Natural killer cell treated with Interleukin-12 subunit alpha and Interleukin-12 subunit beta and Interleukin-15 and Interleukin-18, amount 100 ng/mL, for 72 hours (primary cell): Measurements from ENCODE around the gene STIM2. TPM values are rescaled to one million over a fixed set of nuclear protein-coding genes. Genes with fewer than 3 reads are reported as not detected.

Experiments used
- ATAC-seq, 2 donors: fragments of 150-1000 bp; cut with Tn5 transposase in 1 of 2; sonication (Bioruptor Pico), chemical (Tn5 transposase) in 1 of 2; 2 replicates each; pipeline ENCODE4 v1.10.0; 2021
- DNase-seq: peaks from one replicate; pipeline ENCODE4 v3.0.0; 2022; ENCODE audit warnings: low spot score
- H3K27ac Mint-ChIP-seq, 2 donors: 1 replicate in 1 of 2; 2 replicates in 1 of 2; pipeline ENCODE4 v1.8.0; 2022; ENCODE audit warnings: mixed read lengths in 2 of 2, mild to moderate bottlenecking in 1 of 2, moderate library complexity in 1 of 2
- H3K27me3 Mint-ChIP-seq, 2 donors: 1 replicate in 1 of 2; 2 replicates in 1 of 2; pipeline ENCODE4 v1.8.0; 2022; ENCODE audit warnings: mixed read lengths in 2 of 2
- H3K36me3 Mint-ChIP-seq: one replicate; pipeline ENCODE4 v1.8.0; 2022; ENCODE audit warnings: mixed read lengths
- H3K4me1 Mint-ChIP-seq, 2 donors: 1 replicate in 1 of 2; 2 replicates in 1 of 2; pipeline ENCODE4 v1.8.0; 2022; ENCODE audit warnings: low read depth in 2 of 2, mixed read lengths in 2 of 2, mild to moderate bottlenecking in 1 of 2
- H3K4me3 Mint-ChIP-seq: one replicate; pipeline ENCODE4 v1.8.0; 2022; ENCODE audit warnings: mixed read lengths
- H3K9me3 Mint-ChIP-seq: 2 replicates; pipeline ENCODE4 v1.8.0; 2022; ENCODE audit warnings: mixed read lengths
- total RNA-seq, 2 donors: library from RNA; stranded (reverse); gene quantifications; one replicate each; pipeline ENCODE4 v1.2.3, GENCODE V29; 2022

STIM2 gene
- total RNA-seq, 2 donors from 2014 or later: 55.5 to 57.9 TPM

DNA sequence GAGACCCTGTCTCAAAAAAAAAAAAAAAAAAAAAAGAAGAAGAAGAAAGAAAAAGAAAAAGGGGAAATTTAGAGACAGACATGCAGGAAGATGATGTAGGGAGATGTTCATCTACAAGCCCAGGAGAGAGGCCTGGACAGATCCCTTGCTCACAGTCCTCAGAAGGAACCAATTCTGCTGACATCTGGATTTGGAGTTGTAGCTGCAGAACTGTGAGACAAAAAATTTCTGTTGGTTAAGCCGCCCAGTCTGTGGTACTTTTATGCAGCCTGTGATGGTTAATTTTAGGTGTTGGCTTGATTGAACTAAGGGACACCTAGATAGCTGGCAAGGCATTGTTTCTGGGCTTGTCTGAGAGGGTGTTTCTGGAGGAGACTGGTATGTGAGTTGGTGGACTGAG lies 10.1 kb upstream of the STIM2 start:
- no peak overlapping the region for H3K27ac Mint-ChIP-seq
- ATAC-seq (no peak), DNase-seq (no peak)
- H3K4me1 Mint-ChIP-seq: peaks cover 0 to 3% of the 10 kb centered on the region in 2 donors
- no peaks in the 10 kb centered on the region for H3K9me3 Mint-ChIP-seq
- peaks cover 2 to 5% of the 10 kb centered on the region in 2 donors for H3K27me3 Mint-ChIP-seq
- H3K4me3 Mint-ChIP-seq: no peak overlapping the region
- H3K36me3 Mint-ChIP-seq: peaks cover 9% of the 10 kb centered on the region

DNA sequence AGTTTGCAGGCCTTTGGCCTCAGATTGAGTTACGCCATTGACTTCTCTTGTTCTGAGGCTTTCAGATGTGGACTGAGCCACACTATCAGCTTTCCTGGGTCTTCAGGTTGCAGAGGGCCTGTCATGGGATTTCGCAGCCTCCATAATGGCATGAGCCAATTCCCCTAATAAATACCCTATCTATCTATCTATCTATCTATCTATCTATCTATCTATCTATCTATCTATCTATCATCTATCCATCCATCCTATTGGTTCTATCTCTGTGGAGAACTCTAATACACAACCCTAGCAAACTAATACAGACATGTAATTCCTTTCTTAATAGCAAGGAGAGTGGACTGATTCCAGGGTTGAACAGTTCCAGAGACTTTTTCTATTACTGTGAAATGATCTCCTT lies 9.5 kb upstream of the STIM2 start:
- Mint-ChIP-seq H3K9me3 (no peaks in the 10 kb centered on the region), H3K36me3 (peaks cover 9% of the 10 kb centered on the region), H3K27me3 (peaks cover 2 to 5% of the 10 kb centered on the region in 2 donors), H3K4me3 (no peak overlapping the region), H3K27ac (no peak overlapping the region), H3K4me1 (peaks cover 0 to 6% of the 10 kb centered on the region in 2 donors)
- no peak for DNase-seq
- no peak for ATAC-seq

DNA sequence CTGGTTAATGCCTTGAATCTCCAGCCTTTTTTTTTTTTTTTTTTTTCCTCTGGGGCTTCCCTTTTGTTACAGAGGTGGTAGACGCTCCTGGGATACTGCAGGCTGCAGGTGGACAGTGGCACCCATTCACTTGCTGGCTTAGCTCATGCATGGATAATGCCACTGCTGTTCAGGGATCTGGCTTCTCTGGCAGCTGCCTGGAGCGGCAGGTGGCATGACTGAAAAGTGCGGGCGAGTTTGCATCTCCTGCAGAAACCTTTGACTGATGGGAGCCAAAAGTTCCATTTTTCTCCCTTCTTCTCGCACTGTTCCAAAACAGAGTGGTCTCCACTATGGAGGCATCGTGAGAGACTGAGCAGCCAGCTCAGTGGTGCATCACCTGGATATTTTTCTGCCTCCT lies 5.9 kb upstream of the STIM2 start:
- Mint-ChIP-seq H3K9me3 (no peaks in the 10 kb centered on the region), H3K4me1 (peaks cover 28 to 34% of the 10 kb centered on the region in 2 donors), H3K27me3 (no peaks in the 10 kb centered on the region), H3K27ac (no peak overlapping the region), H3K4me3 (no peak overlapping the region), H3K36me3 (no peaks in the 10 kb centered on the region)
- DNase-seq (no peak), ATAC-seq (no peak)

DNA sequence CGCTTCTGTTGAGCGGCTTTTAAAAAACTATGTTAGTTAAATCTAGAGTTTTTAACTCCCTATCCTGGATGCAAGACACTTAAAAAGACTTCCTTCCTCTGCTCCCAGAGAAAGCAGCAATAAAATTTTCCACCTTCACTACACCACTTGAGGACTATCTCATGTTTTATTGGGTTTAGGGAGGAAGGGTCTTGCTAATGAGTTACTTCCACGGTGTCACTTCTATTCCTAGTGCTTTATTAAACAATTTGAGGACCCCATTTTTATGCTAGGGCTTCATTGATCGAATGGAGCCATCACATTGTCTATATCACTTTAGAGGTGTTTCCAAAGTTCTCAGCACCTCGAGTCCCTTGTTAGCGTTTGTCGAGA lies 3.7 kb upstream of the STIM2 start:
- no peaks in the 10 kb centered on the region for H3K27me3 Mint-ChIP-seq
- peaks cover 41 to 47% of the 10 kb centered on the region in 2 donors for H3K4me1 Mint-ChIP-seq
- peaks cover 4% of the 10 kb centered on the region for H3K36me3 Mint-ChIP-seq
- no peak for DNase-seq
- no peaks in the 10 kb centered on the region for H3K9me3 Mint-ChIP-seq
- no peak for ATAC-seq
- H3K4me3 Mint-ChIP-seq: peak overlapping the region; percentile 90
- H3K27ac Mint-ChIP-seq: peak overlapping the region; percentile 63 to 97

DNA sequence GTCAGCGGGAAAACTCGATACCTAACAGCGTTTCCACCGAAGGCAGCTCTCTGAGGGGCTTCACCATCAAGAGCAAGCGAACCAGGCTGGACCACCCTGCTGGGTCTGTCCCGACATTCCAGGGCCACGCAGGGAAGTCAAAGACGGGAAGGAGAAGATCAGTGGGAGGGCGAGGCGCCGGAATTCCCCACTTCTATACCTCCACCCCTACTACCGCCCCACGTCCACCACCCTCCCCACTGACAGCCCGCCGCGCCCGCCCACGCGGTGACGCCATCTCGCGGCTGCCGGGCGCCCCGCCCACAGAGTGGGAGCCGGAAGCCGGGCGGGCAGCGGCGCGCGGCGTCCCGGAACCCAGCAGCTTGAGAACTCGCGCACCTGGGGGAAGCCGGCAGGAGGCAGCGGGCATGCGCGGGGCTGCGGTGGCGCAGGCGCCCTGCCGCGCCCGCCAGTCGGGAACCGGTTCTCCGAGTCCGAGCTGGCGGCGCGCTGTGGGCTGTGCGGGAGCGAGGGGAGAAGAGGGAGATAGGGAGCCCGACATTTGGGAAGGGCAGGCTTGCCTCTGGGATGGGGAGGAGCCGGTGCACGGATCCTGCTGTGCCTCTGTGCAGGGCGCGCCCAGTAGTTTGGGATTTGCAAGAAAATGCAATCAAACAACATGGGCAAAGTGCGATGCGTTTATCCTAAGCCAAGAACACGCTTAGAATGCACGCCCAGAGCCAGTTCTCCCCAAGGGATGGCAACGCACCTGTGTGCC lies 3.2 kb upstream of the STIM2 start:
- H3K4me1 Mint-ChIP-seq: peaks cover 43 to 48% of the 10 kb centered on the region in 2 donors
- H3K27me3 Mint-ChIP-seq: no peaks in the 10 kb centered on the region
- H3K36me3 Mint-ChIP-seq: peaks cover 4% of the 10 kb centered on the region
- peak; percentile 98 for DNase-seq
- ATAC-seq: peak; percentile 80 to 83
- H3K4me3 Mint-ChIP-seq: peak overlapping the region; percentile 90
- no peaks in the 10 kb centered on the region for H3K9me3 Mint-ChIP-seq
- peak overlapping the region; percentile 63 to 97 for H3K27ac Mint-ChIP-seq

DNA sequence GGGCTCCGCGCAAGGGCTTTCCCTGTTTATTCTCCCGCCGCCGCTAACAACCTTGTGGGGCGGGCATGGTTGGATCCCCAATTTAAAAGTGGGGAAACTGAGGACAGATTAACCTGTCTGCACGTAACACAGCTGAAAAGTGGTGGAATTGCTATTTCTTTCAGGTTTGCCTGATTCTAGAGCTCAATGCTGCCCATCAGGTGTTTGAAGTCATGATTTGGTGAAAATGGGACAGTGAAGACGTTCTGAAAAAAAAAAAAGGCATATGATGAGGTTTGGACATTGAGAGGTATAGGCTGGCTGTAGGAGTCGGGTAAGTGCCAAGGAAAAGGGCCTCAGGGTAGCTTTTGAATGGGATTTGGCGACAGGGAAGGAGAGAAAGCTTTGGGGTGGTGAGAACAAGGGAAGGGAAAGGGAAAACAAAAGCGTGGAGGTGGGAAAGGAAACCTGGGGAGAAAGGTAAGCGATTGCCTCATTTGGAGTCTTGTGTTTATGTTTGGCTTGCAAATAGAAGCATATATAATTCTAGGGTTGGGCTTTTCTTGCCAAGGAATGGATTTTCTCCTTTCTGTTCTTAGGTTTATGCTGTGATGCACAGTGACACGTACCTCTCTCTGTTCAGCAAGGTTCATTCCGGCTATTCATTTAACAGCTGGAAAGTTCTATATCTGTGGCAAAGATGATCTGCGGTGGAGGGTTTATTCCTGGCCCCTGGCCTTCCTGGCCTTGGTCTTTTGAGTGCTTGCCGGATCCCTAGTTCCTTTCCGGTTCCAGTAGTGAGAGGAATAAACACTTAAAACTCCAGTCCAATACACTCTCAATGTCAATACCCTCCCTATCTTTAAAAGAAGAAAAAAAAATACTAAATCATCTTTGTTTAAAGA lies 2.4 kb upstream of the STIM2 start:
- ATAC-seq (no peak), DNase-seq (no peak)
- Mint-ChIP-seq H3K4me1 (peaks cover 49% of the 10 kb centered on the region in 2 donors), H3K27ac (peak overlapping the region; percentile 63 to 97), H3K36me3 (peaks cover 4% of the 10 kb centered on the region), H3K27me3 (no peaks in the 10 kb centered on the region), H3K4me3 (peak overlapping the region; percentile 90), H3K9me3 (no peaks in the 10 kb centered on the region)

DNA sequence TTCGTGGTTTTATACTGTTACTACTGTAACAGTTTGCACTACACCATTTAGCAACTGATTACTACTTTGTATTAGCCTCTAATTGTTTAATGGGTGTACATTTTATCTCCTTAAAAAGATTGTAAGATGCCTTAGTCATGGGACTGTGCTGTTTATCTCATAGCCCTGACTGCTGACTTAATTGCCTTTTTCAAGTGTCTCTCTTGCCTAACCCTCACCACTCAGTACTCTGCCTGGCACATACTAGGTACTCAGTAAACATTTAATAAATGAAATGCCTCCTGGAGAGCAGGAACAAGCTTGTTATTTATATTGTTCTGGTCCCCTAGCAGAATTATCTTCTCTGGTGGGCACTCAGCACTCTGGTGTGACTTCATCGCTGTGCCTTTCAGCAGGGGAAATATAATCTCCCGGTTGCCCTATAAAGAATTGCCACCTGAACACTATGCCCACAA lies 1.7 kb upstream of the STIM2 start:
- H3K4me1 Mint-ChIP-seq: peaks cover 54 to 56% of the 10 kb centered on the region in 2 donors
- no peak for ATAC-seq
- peak overlapping the region; percentile 63 to 97 for H3K27ac Mint-ChIP-seq
- H3K36me3 Mint-ChIP-seq: peaks cover 4% of the 10 kb centered on the region
- no peaks in the 10 kb centered on the region for H3K27me3 Mint-ChIP-seq
- DNase-seq: no peak
- no peaks in the 10 kb centered on the region for H3K9me3 Mint-ChIP-seq
- H3K4me3 Mint-ChIP-seq: peak overlapping the region; percentile 90

DNA sequence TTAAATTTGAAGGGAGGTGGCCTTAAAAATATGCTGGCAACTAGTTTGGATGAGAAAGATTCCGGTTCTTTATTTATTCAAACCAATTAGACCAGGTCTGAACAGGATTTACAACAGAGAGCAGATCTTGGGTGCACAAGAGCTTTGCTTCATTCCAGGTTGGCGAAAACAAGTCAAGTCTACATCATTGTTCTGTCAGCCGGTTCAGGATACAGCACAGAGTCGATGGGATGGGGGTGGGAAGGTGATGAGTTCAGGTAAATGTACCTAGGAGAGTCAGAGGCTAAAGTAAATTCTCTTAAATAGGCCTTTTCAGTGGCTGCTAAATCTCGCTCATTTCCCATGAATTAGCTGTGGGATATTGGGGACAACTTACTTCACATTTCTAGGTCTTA lies 882 bp upstream of the STIM2 start:
- Mint-ChIP-seq H3K27me3 (no peaks in the 10 kb centered on the region), H3K4me3 (peak overlapping the region; percentile 90), H3K27ac (peak overlapping the region; percentile 63 to 97), H3K4me1 (peaks cover 58 to 62% of the 10 kb centered on the region in 2 donors), H3K9me3 (no peaks in the 10 kb centered on the region), H3K36me3 (peaks cover 4% of the 10 kb centered on the region)
- DNase-seq (no peak), ATAC-seq (no peak)

DNA sequence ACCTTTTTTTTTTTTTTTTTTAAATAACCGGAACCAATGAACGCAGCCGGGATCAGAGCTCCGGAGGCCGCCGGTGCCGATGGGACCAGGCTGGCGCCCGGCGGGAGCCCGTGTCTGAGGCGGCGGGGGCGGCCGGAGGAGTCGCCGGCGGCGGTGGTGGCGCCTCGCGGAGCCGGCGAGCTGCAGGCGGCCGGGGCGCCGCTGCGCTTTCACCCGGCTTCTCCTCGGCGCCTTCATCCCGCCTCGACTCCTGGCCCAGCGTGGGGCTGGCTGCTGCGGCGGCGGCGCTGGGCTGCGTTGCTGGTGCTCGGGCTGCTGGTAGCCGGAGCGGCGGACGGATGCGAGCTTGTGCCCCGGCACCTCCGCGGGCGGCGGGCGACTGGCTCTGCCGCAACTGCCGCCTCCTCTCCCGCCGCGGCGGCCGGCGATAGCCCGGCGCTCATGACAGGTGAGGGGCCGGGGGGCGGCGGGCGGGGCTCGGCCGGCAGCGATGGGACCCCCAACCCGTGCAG lies 337 bp downstream of the STIM2 start:
- ATAC-seq (peak; percentile 7 to 37), DNase-seq (peak; percentile 78)
- peak overlapping the region; percentile 85 to 97 for H3K27ac Mint-ChIP-seq
- no peaks in the 10 kb centered on the region for H3K27me3 Mint-ChIP-seq
- peaks cover 4% of the 10 kb centered on the region for H3K36me3 Mint-ChIP-seq
- peaks cover 62 to 70% of the 10 kb centered on the region in 2 donors for H3K4me1 Mint-ChIP-seq
- H3K4me3 Mint-ChIP-seq: peak overlapping the region; percentile 94
- no peaks in the 10 kb centered on the region for H3K9me3 Mint-ChIP-seq

DNA sequence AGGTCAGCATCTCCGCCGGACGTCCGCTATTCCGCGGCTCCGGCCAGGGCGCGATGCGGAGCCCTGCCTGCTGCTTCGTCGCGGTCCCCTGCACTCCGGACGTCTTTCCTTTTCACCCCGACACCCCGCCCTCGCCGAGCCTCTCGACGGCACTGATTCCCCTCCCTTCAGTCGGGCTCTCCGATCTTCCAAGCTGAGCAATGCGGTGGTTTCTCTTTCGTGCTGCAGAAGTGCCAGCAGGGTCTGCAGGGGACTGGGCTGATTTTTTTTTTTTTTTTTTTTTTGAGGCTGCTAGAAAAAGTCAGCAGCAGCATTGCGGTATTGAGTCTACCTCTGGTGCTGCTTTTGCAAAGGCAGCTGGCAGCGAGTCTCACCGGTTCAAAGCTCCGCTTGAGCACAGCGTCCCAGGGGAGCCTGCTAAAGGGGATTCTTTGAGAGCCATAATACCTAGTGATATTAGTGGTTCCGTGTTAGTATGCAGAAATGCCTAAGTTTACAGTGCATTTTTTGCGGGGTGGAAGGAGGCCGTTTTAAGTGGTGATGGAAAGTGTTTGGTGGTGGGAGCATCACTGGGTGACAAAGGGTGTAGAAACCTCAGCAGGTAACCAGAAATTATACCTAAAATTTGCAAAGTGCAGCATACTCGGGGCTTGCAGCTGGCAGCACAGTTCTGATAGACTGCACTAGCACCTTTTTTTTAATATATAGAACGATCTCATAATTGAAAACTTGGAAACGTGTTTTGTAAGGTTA lies 969 bp downstream of the STIM2 start:
- ATAC-seq: peak; percentile 52 to 66

DNA sequence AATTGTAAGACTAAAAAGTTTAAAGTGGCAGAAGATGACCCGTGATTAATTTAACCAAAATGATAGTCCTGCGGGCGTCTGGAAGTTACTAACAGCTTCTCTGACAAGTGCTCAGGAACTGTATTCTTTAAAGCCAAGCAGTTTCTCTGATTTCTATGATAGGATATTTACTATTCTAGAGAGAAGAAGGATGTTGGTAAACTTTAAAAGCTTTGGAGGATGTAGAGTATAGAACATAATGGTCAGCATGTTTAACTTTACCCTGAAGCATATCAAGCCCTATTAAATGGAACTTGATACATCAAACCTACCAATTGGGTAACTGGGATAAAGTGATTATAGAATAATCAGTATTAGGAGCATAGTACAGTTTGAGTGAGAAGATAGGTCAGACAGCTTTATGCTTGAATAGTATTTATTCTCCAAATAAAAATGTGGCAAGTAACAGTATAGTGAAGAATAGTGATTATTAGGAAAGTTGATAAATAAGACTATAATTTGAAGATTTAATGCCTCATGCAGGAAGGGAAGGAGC lies 1.8 kb downstream of the STIM2 start:
- H3K27me3 Mint-ChIP-seq: no peaks in the 10 kb centered on the region
- ATAC-seq: no peak
- H3K36me3 Mint-ChIP-seq: peaks cover 4% of the 10 kb centered on the region
- no peaks in the 10 kb centered on the region for H3K9me3 Mint-ChIP-seq
- DNase-seq: no peak
- H3K4me1 Mint-ChIP-seq: peaks cover 58 to 73% of the 10 kb centered on the region in 2 donors
- peak overlapping the region; percentile 94 for H3K4me3 Mint-ChIP-seq
- H3K27ac Mint-ChIP-seq: peak overlapping the region; percentile 85 to 95

More for the DNA sequence above, 969 bp downstream of the STIM2 start:
- no peaks in the 10 kb centered on the region for H3K9me3 Mint-ChIP-seq
- peak overlapping the region; percentile 94 for H3K4me3 Mint-ChIP-seq
- H3K27me3 Mint-ChIP-seq: no peaks in the 10 kb centered on the region
- H3K27ac Mint-ChIP-seq: peak overlapping the region; percentile 85 to 95
- DNase-seq: peak; percentile 91
- peaks cover 60 to 74% of the 10 kb centered on the region in 2 donors for H3K4me1 Mint-ChIP-seq
- peaks cover 4% of the 10 kb centered on the region for H3K36me3 Mint-ChIP-seq

DNA sequence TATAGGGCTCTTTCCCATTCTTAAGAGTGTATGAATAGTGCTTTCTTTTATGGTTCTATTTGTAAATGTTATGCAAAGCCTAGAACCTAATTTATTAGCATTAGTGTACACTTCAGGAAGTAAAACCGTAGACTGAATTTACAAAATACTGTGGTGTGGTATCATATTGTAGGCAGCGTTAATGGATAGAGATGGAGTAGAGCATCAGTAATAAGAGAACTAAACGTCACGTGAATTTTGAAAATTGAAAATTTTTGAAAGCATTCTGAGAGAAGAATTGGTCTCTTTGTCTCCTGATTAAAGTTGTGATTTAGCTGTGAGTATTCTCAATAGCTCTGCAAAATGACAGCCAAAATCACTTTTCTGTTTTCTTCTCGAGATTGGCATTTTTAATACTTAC lies 2.9 kb downstream of the STIM2 start:
- peak overlapping the region in 1 of 2 donors; percentile 20 for H3K27ac Mint-ChIP-seq
- peak overlapping the region; percentile 68 for H3K4me3 Mint-ChIP-seq
- peaks cover 62 to 77% of the 10 kb centered on the region in 2 donors for H3K4me1 Mint-ChIP-seq
- H3K27me3 Mint-ChIP-seq: no peaks in the 10 kb centered on the region
- DNase-seq (no peak), ATAC-seq (no peak)
- peaks cover 4% of the 10 kb centered on the region for H3K36me3 Mint-ChIP-seq
- no peaks in the 10 kb centered on the region for H3K9me3 Mint-ChIP-seq

DNA sequence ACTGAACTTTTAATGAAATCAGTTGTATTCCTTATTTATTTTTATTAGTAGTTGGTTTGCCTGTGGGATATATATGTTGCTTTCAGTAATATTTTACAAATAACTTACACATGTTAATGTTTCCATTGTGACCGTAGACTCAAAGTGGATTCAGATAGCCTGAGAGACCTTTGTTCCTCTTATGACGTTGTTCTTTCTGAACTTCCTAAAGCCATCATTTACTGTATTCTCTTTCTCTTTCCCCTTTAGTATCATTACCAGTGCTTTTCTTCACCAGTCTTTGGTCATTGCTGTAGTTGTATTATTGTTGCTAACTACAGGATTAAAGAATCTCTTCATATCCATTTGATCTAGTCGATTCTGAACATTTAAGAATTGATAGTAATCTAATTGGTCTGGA lies 4.3 kb downstream of the STIM2 start:
- peak overlapping the region; percentile 48 for H3K4me3 Mint-ChIP-seq
- peaks cover 7% of the 10 kb centered on the region for H3K36me3 Mint-ChIP-seq
- H3K4me1 Mint-ChIP-seq: peaks cover 56 to 72% of the 10 kb centered on the region in 2 donors
- no peak for ATAC-seq
- no peaks in the 10 kb centered on the region for H3K27me3 Mint-ChIP-seq
- no peak for DNase-seq
- H3K27ac Mint-ChIP-seq: peak overlapping the region; percentile 27 to 34
- no peaks in the 10 kb centered on the region for H3K9me3 Mint-ChIP-seq
